ENCODE data around the gene HSPD1. TPM values are rescaled to one million over a fixed set of nuclear protein-coding genes. Genes with fewer than 3 reads are reported as not detected.
A peak's percentile ranks its signal among the peaks of the same experiment; 100 is the strongest.
"Not testable (repeated sequence)": the region's sequence is repeated elsewhere in the genome, so short reads cannot be mapped to it uniquely, and the experiment has no call there.

Gene HSPD1
- total and polyA plus RNA-seq, 7 donors, result 98.9 to 313 (median 121) TPM

GRCh38 chr2:197453914-197454398 is 45.7 kb downstream of the HSPD1 start:
- Histone ChIP-seq H3K4me3 (peak overlapping the region; percentile 72 to 99 (median 93)), H3K4me1 (peaks cover 0 to 21% (median 19%) of the 10 kb centered on the region in 4 donors), H3K27me3 (no peaks in the 10 kb centered on the region), H3K9me3 (no peaks in the 10 kb centered on the region), H3K27ac (peak overlapping the region; percentile 97 to 100 (median 99)), H3K36me3 (no peaks in the 10 kb centered on the region)
- intact Hi-C loops (cut with DNase I), result loop anchor here (1.0 to 10.0 kb wide), 4 partner anchors 20 to 251 kb away; partner anchors contain the start of genes HSPD1, MARS2 and MOB4
- TF ChIP-seq CTCF (IDR thresholded peaks at IDR 0.05), result no peak
- no peak for TF ChIP-seq EP300 (IDR thresholded peaks at IDR 0.05)
- TF ChIP-seq POLR2A (IDR thresholded peaks at IDR 0.05), result peak in 1 of 2 donors; percentile 30
- TF ChIP-seq POLR2AphosphoS5 (IDR thresholded peaks at IDR 0.05), result peak in 2 of 4 donors; percentile 49 to 83
- WGBS, 2 donors, result 0 to 1% methylated on average over 11 of the region's 11 CpGs
- DNase-seq, result peak; percentile 93

GRCh38 chr2:197453123-197453913 is 46.3 kb downstream of the HSPD1 start, which contains the start of gene COQ10B:
COQ10B (plus strand) TSS chr2:197453552; CDS start chr2:197453561, 9 bp downstream.
- peak within 1 kb of the TSS; percentile 72 to 99 (median 93) for H3K4me3 ChIP-seq
- intact Hi-C loops (cut with DNase I), result loop anchor here (1.0 to 10.0 kb wide), 4 partner anchors 19 to 251 kb away; partner anchors contain the start of genes HSPD1, MARS2 and MOB4
- no peaks in the 10 kb centered on the region for H3K9me3 ChIP-seq
- H3K4me1 ChIP-seq, result peaks cover 0 to 20% (median 18%) of the 10 kb centered on the region in 4 donors
- 0% methylated on average over 70 of the region's 70 CpGs for WGBS, 2 donors
- no peaks in the 10 kb centered on the region for H3K36me3 ChIP-seq
- H3K27me3 ChIP-seq, result no peaks in the 10 kb centered on the region
- TF ChIP-seq CTCF (IDR thresholded peaks at IDR 0.05) (peak in 1 of 4 experiments; percentile 10), POLR2A (IDR thresholded peaks at IDR 0.05) (peak; percentile 86 to 89), POLR2AphosphoS5 (IDR thresholded peaks at IDR 0.05) (peak; percentile 96 to 97 (median 96)), EP300 (IDR thresholded peaks at IDR 0.05) (peak in 2 of 4 donors; percentile 25 to 41)
- DNase-seq, result peak; percentile 100
- H3K27ac ChIP-seq, result peak within 1 kb of the TSS; percentile 97 to 100 (median 99)

GRCh38 chr2:197452754-197453122 is 46.9 kb downstream of the HSPD1 start:
- intact Hi-C loops (cut with DNase I), result loop anchor here (1.0 to 10.0 kb wide), 4 partner anchors 18 to 252 kb away; partner anchors contain the start of genes HSPD1, MARS2 and MOB4
- no peak for DNase-seq
- H3K9me3 ChIP-seq, result no peaks in the 10 kb centered on the region
- H3K27me3 ChIP-seq, result no peaks in the 10 kb centered on the region
- H3K4me1 ChIP-seq, result peaks cover 0 to 20% (median 18%) of the 10 kb centered on the region in 4 donors
- WGBS, 2 donors, result 1 to 3% methylated on average over 11 of the region's 11 CpGs
- TF ChIP-seq POLR2A (IDR thresholded peaks at IDR 0.05), result no peak
- TF ChIP-seq EP300 (IDR thresholded peaks at IDR 0.05), result no peak
- no peak for TF ChIP-seq CTCF (IDR thresholded peaks at IDR 0.05)
- TF ChIP-seq POLR2AphosphoS5 (IDR thresholded peaks at IDR 0.05), result no peak
- peak overlapping the region; percentile 72 to 99 (median 93) for H3K4me3 ChIP-seq
- H3K27ac ChIP-seq, result peak overlapping the region; percentile 95 to 100 (median 98)
- no peaks in the 10 kb centered on the region for H3K36me3 ChIP-seq

GRCh38 chr2:197450935-197451358 is 48.7 kb downstream of the HSPD1 start:
- intact Hi-C loops (cut with DNase I), result loop anchor here (5.0 to 10.0 kb wide), 2 partner anchors 66 to 254 kb away; partner anchors contain the start of genes MARS2 and MOB4
- H3K36me3 ChIP-seq, DNase-seq, H3K4me3 ChIP-seq, H3K9me3 ChIP-seq, H3K27ac ChIP-seq, H3K27me3 ChIP-seq: not testable (repeated sequence)
- peaks cover 0 to 20% (median 18%) of the 10 kb centered on the region in 4 donors for H3K4me1 ChIP-seq
- WGBS, 2 donors, result 78 to 91% methylated on average over 6 of the region's 6 CpGs

- H3K27me3 ChIP-seq, result no peaks in the 10 kb centered on the region
- intact Hi-C loops (cut with DNase I), result loop anchor here (5.0 to 10.0 kb wide), 2 partner anchors 67 to 254 kb away; partner anchors contain the start of genes MARS2 and MOB4
- WGBS, 2 donors, result 93 to 94% methylated on average over 25 of the region's 25 CpGs
- H3K27ac ChIP-seq, result no peak overlapping the region
- H3K4me3 ChIP-seq, result no peak overlapping the region
- H3K4me1 ChIP-seq, result peaks cover 0 to 18% (median 16%) of the 10 kb centered on the region in 4 donors
- no peaks in the 10 kb centered on the region for H3K9me3 ChIP-seq
- H3K36me3 ChIP-seq, result no peaks in the 10 kb centered on the region
- DNase-seq, result no peak
- TF ChIP-seq POLR2A (IDR thresholded peaks at IDR 0.05) (no peak), EP300 (IDR thresholded peaks at IDR 0.05) (no peak), CTCF (IDR thresholded peaks at IDR 0.05) (no peak)
These were observed 49.2 kb downstream of the HSPD1 start for GRCh38 chr2:197450465-197450864.
